Spleen (tissue), 7 donors: Measurements from ENCODE around the gene CNTNAP5.

ENCODE experiments used
- POLR2A ChIP-seq, 3 donors: fragments of 450-650 bp; IDR thresholded peaks; one replicate each; pipeline ENCODE4 v1.5.1; 2017; ENCODE audit warnings: antibody characterized with exemption in 3 of 3, mild to moderate bottlenecking in 1 of 3
- TF ChIP-seq, protein P1 (sequence below), 11 experiments: fragments of 200-600 bp in 7 of 11; fragments of 450-650 bp in 4 of 11; sonication (generic) in 4 of 11; IDR thresholded peaks in 8 of 11; conservative IDR thresholded peaks in 3 of 11; 1 replicate in 7 of 11; 2 replicates in 4 of 11; pipeline versions ENCODE4 v1.4.0 to v1.8.0; 2016 to 2021; ENCODE audit warnings: antibody characterized with exemption in 11 of 11, inconsistent platforms in 4 of 11, mild to moderate bottlenecking in 1 of 11
- donor health status: DM: no; HTN: no; CAD: no; lungs with moderate emphysema.
- donor health status: DM: no; HTN: no; CAD: no.
- donor health status: DM: no; HTN: no; CAD: no.

DNA sequence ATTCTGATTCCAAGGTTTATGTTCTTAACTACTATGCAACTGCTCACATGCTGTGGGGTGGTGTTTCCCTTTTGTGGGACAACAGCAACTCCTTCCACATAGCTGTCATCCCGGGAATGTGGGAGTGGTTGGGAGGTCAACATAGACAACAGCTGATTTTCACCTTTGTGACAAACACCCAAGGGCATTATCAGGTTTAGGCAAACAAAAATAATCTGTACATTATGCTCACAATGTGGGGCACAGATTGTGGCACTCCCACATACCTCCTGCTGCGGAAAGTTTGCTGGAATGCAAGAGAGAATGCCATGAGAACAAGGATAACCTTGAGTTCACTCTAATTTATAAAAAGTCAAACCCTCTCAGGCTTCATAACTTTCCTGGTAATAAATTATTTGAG is 582.6 kb downstream of the CNTNAP5 start:
- TF ChIP-seq, protein P1, sequence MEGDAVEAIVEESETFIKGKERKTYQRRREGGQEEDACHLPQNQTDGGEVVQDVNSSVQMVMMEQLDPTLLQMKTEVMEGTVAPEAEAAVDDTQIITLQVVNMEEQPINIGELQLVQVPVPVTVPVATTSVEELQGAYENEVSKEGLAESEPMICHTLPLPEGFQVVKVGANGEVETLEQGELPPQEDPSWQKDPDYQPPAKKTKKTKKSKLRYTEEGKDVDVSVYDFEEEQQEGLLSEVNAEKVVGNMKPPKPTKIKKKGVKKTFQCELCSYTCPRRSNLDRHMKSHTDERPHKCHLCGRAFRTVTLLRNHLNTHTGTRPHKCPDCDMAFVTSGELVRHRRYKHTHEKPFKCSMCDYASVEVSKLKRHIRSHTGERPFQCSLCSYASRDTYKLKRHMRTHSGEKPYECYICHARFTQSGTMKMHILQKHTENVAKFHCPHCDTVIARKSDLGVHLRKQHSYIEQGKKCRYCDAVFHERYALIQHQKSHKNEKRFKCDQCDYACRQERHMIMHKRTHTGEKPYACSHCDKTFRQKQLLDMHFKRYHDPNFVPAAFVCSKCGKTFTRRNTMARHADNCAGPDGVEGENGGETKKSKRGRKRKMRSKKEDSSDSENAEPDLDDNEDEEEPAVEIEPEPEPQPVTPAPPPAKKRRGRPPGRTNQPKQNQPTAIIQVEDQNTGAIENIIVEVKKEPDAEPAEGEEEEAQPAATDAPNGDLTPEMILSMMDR (IDR thresholded peaks at IDR 0.05 in 8 of 11, conservative IDR thresholded peaks at IDR 0.05 in 3 of 11): no peak
- TF ChIP-seq POLR2A (IDR thresholded peaks at IDR 0.05): no peak
